Endothelial cell of umbilical vein (primary cell): ENCODE measurements around the gene SOCS7. TPM values are rescaled to one million over a fixed set of nuclear protein-coding genes. Genes with fewer than 3 reads are reported as not detected.

Experiments used
- BruUV-seq: library from RNA; stranded (reverse); fragments of 400-500 nt; replicated peaks from 2 replicates; lab custom pipeline; 2021; lab: Mats Ljungman, UMichigan
- CTCF ChIA-PET: fragments of 300-600, 350-600 bp; sonication (Branson Sonifier 250); formaldehyde crosslinking; loops from one replicate; lab custom pipeline; 2021; ENCODE audit warnings: antibody characterized with exemption, inconsistent platforms; lab: Charles Lee
- POLR2A ChIA-PET: fragments of 300-600, 350-600 bp; sonication (Branson Sonifier 250); formaldehyde crosslinking; loops from one replicate; lab custom pipeline; 2021; ENCODE audit warnings: antibody characterized with exemption, inconsistent platforms; lab: Charles Lee
- DNase-seq: peaks from one replicate; pipeline ENCODE4 v3.0.0-alpha.2; 2011; ENCODE audit warnings: low read depth, low spot score
- FAIRE-seq: peaks from 2 replicates; lab custom pipeline; 2011; peaks lifted over from hg19 to GRCh38; lab: Jason Lieb, UNC
- H2AFZ ChIP-seq: 2 replicates; pipeline ENCODE4 v1.6.0; 2012; ENCODE audit warnings: low read depth, low read length, control low read depth, inconsistent platforms
- H3K27ac ChIP-seq: 2 replicates; pipeline ENCODE4 v1.5.1; 2011; ENCODE audit warnings: low read depth, mild to moderate bottlenecking, control low read depth, low read length, moderate library complexity; ENCODE audit not compliant: insufficient read depth
- H3K27me3 ChIP-seq, 2 experiments: 2 replicates each; pipeline versions ENCODE4 v1.6.0 to v1.6.1; 2011; ENCODE audit warnings: low read length in 2 of 2, mixed read lengths in 1 of 2; ENCODE audit not compliant: control insufficient read depth in 2 of 2, insufficient read depth in 2 of 2
- H3K36me3 ChIP-seq, 2 experiments: 2 replicates in 1 of 2; 3 replicates in 1 of 2; pipeline ENCODE4 v1.5.1; 2011; ENCODE audit warnings: low read length in 2 of 2, mild to moderate bottlenecking in 1 of 2, moderate library complexity in 1 of 2; ENCODE audit not compliant: control insufficient read depth in 2 of 2, insufficient read depth in 2 of 2; ENCODE audit errors: extremely low read depth in 1 of 2
- H3K4me1 ChIP-seq: 3 replicates; pipeline ENCODE4 v1.5.1; 2011; ENCODE audit warnings: mild to moderate bottlenecking, low read length; ENCODE audit not compliant: control insufficient read depth, insufficient read depth; ENCODE audit errors: extremely low read depth
- H3K4me2 ChIP-seq: 2 replicates; pipeline ENCODE4 v1.6.1; 2011; ENCODE audit warnings: low read length, control low read depth, mixed read lengths; ENCODE audit not compliant: insufficient read depth
- H3K4me3 ChIP-seq, 3 experiments: fragments of 200-600 bp in 1 of 3; sonication (generic), shearing (Covaris generic) in 1 of 3; replicated peaks in 1 of 3; 2 replicates each; pipeline ENCODE4 v1.5.1; 2011 to 2016; ENCODE audit warnings: control low read depth in 3 of 3, low read length in 3 of 3, mild to moderate bottlenecking in 2 of 3, inconsistent platforms in 1 of 3, low read depth in 1 of 3, moderate library complexity in 1 of 3; ENCODE audit not compliant: insufficient read depth in 1 of 3
- H3K79me2 ChIP-seq: 2 replicates; pipeline ENCODE4 v1.6.0; 2012; ENCODE audit warnings: low read length, inconsistent platforms; ENCODE audit not compliant: control insufficient read depth, insufficient read depth
- H3K9ac ChIP-seq: replicated peaks from 2 replicates; pipeline ENCODE3; 2011; ENCODE audit warnings: low read length, control low read depth; ENCODE audit not compliant: insufficient read depth; ENCODE audit errors: extremely low read depth
- H3K9me1 ChIP-seq: replicated peaks from 3 replicates; pipeline ENCODE4 v1.6.0; 2011; ENCODE audit warnings: mild to moderate bottlenecking, low read length; ENCODE audit not compliant: control insufficient read depth, insufficient read depth; ENCODE audit errors: extremely low read depth
- H3K9me3 ChIP-seq: replicated peaks from 2 replicates; pipeline ENCODE4 v1.5.1; 2012; ENCODE audit warnings: low read length, inconsistent platforms; ENCODE audit not compliant: control insufficient read depth, insufficient read depth
- H4K20me1 ChIP-seq: replicated peaks from 2 replicates; pipeline ENCODE3; 2011; ENCODE audit warnings: mild to moderate bottlenecking, low read length; ENCODE audit not compliant: control insufficient read depth, insufficient read depth; ENCODE audit errors: extremely low read depth
- CTCF ChIP-seq, 2 donors: IDR thresholded peaks; 1 replicate in 1 of 2; 2 replicates in 1 of 2; pipeline ENCODE4 v1.5.1; 2011; ENCODE audit warnings: low read length in 2 of 2, mild to moderate bottlenecking in 2 of 2, moderate library complexity in 2 of 2, control low read depth in 1 of 2, inconsistent platforms in 1 of 2, low read depth in 1 of 2; ENCODE audit not compliant: insufficient read depth in 1 of 2; ENCODE audit errors: extremely low read depth in 1 of 2
- EZH2 ChIP-seq: IDR thresholded peaks from 2 replicates; pipeline ENCODE4 v1.6.1; 2012; ENCODE audit warnings: borderline replicate concordance, low read depth, mild to moderate bottlenecking, moderate library complexity, low read length, inconsistent platforms; ENCODE audit not compliant: severe bottlenecking
- FOS ChIP-seq: IDR thresholded peaks from 2 replicates; pipeline ENCODE4 v1.6.1; 2011; ENCODE audit warnings: mild to moderate bottlenecking, low read length, moderate library complexity, borderline replicate concordance; ENCODE audit not compliant: insufficient read depth
- GATA2 ChIP-seq: IDR thresholded peaks from 2 replicates; pipeline ENCODE4 v1.7.0; 2011; ENCODE audit warnings: low read depth, mild to moderate bottlenecking, moderate library complexity, mixed read lengths, low read length; ENCODE audit not compliant: insufficient read length, insufficient read depth
- JUN ChIP-seq: IDR thresholded peaks from 2 replicates; pipeline ENCODE4 v1.6.1; 2011; ENCODE audit warnings: borderline replicate concordance, low read depth; ENCODE audit not compliant: insufficient read length, insufficient read depth
- MYC ChIP-seq: IDR thresholded peaks from one replicate; pipeline ENCODE4 v1.6.1; 2011; ENCODE audit warnings: mild to moderate bottlenecking, low read depth, low read length
- POLR2A ChIP-seq: IDR thresholded peaks from 2 replicates; pipeline ENCODE4 v1.6.1; 2012; ENCODE audit warnings: low read depth, mild to moderate bottlenecking, control low read depth, low read length
- POLR2AphosphoS5 ChIP-seq: IDR thresholded peaks from 2 replicates; pipeline ENCODE4 v1.6.1; 2012; ENCODE audit warnings: low read depth, mild to moderate bottlenecking, control low read depth, low read length, moderate library complexity; ENCODE audit not compliant: insufficient read depth
- dilution Hi-C: fragments of 300-500 bp; cut with MboI; formaldehyde crosslinking; loops from one replicate; pipeline ENCODE4 v1.15.0; 2019; ENCODE audit warnings: low sequenced_read_pairs; ENCODE audit not compliant: extremely low pct_ligation_motif_present
- intact Hi-C: fragments of 100-400 bp; cut with micrococcal nuclease; formaldehyde crosslinking; loops from one replicate; pipeline ENCODE4 v1.10.0; 2022
- polyA plus RNA-seq, 4 experiments: library from polyadenylated mRNA; depleted of rRNA in 3 of 4; stranded (reverse) in 3 of 4; unstranded in 1 of 4; fragments of >200 nt; gene quantifications; 2 replicates each; pipeline versions ENCODE4 v1.2.1 to v1.2.3, GENCODE V29; 2011 to 2012; ENCODE audit warnings: missing spikeins in 1 of 4
- total RNA-seq: library from RNA; stranded (reverse); gene quantifications from 2 replicates; pipeline ENCODE4 v1.2.3, GENCODE V29; 2021
- TF ChIP-seq, protein P1 (sequence below): IDR thresholded peaks from 2 replicates; pipeline ENCODE4 v1.6.1; 2011; ENCODE audit not compliant: insufficient read depth, insufficient read length

Gene SOCS7
- total and polyA plus RNA-seq, 2 donors (not counting 3 experiments of a cell fraction or from before 2014, with no cell fraction given), result 5.9 to 10.4 TPM

- intact Hi-C loops, result no loop called here
- CTCF ChIA-PET, result interaction anchor here (0.6 to 1.0 kb wide), 2 partner anchors 13 to 597 kb away, joined by 3 to 4 read pairs; no protein-coding TSS in a partner anchor
- dilution Hi-C loops, result no loop called here
- Histone ChIP-seq H3K4me3 (no peak overlapping the region), H2AFZ (no peak overlapping the region), H3K27ac (no peak overlapping the region), H3K4me2 (no peak overlapping the region), H3K9me1 (no peaks in the 10 kb centered on the region), H3K9me3 (no peaks in the 10 kb centered on the region), H3K9ac (no peak overlapping the region), H3K79me2 (no peaks in the 10 kb centered on the region), H3K27me3 (no peaks in the 10 kb centered on the region), H3K36me3 (peaks cover 0 to 2% of the 10 kb centered on the region in 2 experiments), H3K4me1 (no peaks in the 10 kb centered on the region), H4K20me1 (no peaks in the 10 kb centered on the region)
- no TSS peak for BruUV-seq
- POLR2A ChIA-PET, result no interaction called here
- DNase-seq (no peak), FAIRE-seq (no peak)
- TF ChIP-seq MYC (no peak), JUN (no peak), POLR2AphosphoS5 (no peak), FOS (no peak), EZH2 (no peak), POLR2A (no peak), GATA2 (no peak), CTCF (IDR thresholded peaks at IDR 0.05; ENCODE audit: extremely low read depth in 1 of 2, insufficient read depth in 1 of 2, low read depth in 1 of 2, low read length in 2 of 2) (no peak)
- TF ChIP-seq, protein P1, sequence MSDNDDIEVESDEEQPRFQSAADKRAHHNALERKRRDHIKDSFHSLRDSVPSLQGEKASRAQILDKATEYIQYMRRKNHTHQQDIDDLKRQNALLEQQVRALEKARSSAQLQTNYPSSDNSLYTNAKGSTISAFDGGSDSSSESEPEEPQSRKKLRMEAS, result no peak
Observed at GRCh38 chr17:38401459-38401858, 49.8 kb downstream of the SOCS7 start.
